Cardiac fibroblast (primary cell): Measurements from ENCODE around the gene KCNIP4.

ENCODE experiments used
- DNase-seq, 2 donors: peaks; one replicate each; pipeline versions ENCODE4 v3.0.0 to v3.0.0-alpha.2; 2010; ENCODE audit warnings: low read depth in 2 of 2
- H3K4me3 ChIP-seq, 2 donors: replicated peaks in 1 of 2; 1 replicate in 1 of 2; 2 replicates in 1 of 2; pipeline ENCODE4 v1.5.1; 2011; ENCODE audit warnings: low read depth in 2 of 2, low read length in 2 of 2, mild to moderate bottlenecking in 2 of 2, moderate library complexity in 1 of 2
- CTCF ChIP-seq: IDR thresholded peaks from one replicate; pipeline ENCODE4 v1.5.1; 2011; ENCODE audit warnings: low read depth, mild to moderate bottlenecking, low read length, inconsistent platforms

Gene KCNIP4

DNA sequence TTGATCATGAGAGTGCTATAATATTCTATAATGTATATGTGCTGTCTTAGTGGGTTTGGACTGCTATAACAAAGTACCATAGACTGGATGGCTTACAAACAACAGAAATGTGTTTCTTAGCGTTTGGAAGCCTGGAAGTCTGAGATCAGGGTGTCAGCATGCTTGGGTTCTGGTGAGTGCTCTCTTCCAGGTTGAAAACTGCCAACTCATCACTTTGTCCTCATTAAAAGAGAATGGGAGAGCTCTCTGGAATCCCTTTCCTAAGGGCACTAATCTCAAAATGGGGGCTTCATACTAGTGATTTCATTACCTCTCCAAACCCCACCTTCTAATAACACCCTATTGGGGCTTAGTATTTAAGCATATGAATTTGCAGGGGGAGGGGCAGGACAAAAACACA, 33.5 kb upstream of the KCNIP4 start:
- TF ChIP-seq CTCF: no peak
- DNase-seq: no peak
- H3K4me3 ChIP-seq: no peak overlapping the region

DNA sequence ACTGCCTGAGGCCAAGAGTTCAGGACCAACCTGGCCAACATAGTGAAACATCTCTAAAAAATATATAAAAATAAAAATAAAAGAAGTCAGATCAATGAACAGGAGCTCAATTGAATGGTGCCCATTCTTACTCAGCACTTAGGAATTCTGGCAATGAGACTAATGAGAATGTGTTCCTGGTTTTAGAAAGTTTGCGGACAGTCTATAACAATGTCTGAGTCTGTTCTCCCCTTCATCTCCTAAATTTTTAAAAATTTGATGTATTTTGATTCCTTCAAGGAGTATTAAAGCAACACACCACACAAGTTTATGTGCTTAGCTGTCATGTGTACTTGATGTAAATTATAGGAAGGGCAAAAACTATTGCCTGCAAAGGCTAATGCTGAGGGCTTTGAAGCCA, 30.6 kb upstream of the KCNIP4 start:
- H3K4me3 ChIP-seq: no peak overlapping the region
- TF ChIP-seq CTCF: no peak
- no peak for DNase-seq

GRCh38 chr4:21976166-21976565, 27.6 kb upstream of the KCNIP4 start:
- DNase-seq: no peak
- no peak for TF ChIP-seq CTCF
- H3K4me3 ChIP-seq: no peak overlapping the region

DNA sequence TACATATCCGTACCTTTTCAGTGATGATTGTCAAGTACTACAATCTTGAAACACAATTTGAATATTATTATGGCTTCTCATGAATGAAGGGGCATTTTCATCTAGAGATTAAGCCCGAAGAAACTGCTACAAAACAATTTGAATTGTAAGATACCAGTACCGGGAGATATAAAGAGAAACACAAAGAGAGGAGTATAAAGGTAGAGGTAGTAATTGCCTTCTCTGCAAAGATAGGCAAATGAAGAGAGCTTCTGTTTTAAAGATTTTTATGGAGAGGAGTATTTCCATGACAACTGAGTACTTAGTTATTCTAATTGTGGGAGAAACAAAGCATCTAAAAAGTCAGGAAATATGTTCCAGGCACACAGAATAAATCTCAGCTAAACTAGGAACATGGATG, 25.3 kb upstream of the KCNIP4 start:
- no peak for DNase-seq
- H3K4me3 ChIP-seq: no peak overlapping the region
- TF ChIP-seq CTCF: no peak

DNA sequence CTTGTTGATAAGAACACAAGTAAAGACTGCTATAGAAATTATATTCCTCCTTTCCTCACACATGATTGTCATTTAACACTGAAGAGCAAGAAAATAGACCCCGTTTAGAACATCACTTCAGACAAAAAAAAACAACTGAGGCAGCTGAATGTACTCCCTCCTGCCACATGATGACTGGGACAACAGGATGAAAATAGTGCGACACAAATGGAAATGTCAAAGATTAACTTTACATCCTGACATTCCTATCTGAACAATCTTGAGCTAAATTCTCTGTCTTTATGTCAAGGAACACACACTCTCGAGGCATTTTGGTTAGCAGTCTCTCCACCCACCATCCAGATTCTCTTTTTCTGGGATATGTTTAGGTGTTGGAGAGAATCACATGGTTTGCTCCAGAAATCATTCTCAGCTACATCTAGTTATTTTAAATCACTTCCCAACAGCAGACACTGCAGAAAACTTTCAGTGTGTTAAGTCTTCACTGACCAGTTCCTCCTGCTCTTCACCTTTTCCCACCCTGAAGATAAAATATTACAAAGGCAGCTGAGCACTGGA, 16.3 kb upstream of the KCNIP4 start:
- no peak for DNase-seq
- no peak for TF ChIP-seq CTCF
- H3K4me3 ChIP-seq: no peak overlapping the region

GRCh38 chr4:21962691-21963090, 14.1 kb upstream of the KCNIP4 start:
- no peak for DNase-seq
- H3K4me3 ChIP-seq: no peak overlapping the region
- TF ChIP-seq CTCF: no peak

- TF ChIP-seq CTCF: no peak
Observed at GRCh38 chr4:21960793-21961192, 12.2 kb upstream of the KCNIP4 start.

More at GRCh38 chr4:21960793-21961192, 12.2 kb upstream of the KCNIP4 start:
- DNase-seq: no peak
- no peak overlapping the region for H3K4me3 ChIP-seq
